GM19193 (cell line): ENCODE results near the gene MMP1.

Source experiments
- POLR2A ChIP-seq: IDR thresholded peaks from 4 replicates; pipeline ENCODE4 v1.6.1; 2011; ENCODE audit not compliant: insufficient read depth, insufficient read length; ENCODE audit errors: extremely low read depth

MMP1 gene

GRCh38 chr11:102798012-102798746 lies at the start of gene MMP1:
MMP1 (minus strand) TSS chr11:102798160; CDS start chr11:102798092, 68 bp downstream.
- no peak for TF ChIP-seq POLR2A

DNA sequence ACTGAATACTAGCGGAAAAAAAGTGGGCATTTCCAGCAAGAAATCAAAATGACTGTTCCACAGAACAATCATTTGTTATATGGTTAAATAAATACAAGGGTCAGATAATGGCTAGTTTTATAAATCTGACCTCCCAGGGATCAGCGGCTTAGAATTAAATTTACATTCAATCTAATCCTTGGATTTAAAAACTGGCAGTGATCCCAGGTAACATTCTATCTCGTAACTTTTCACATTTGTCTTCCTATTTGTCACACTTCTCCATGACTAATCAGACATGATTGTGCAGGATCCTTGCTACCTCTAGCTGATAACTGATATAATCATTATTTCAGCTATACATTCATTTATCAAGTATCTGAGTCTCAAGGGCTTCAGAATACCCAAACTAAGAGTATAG lies 48.3 kb upstream of the MMP1 start:
- TF ChIP-seq POLR2A: no peak

- no peak for TF ChIP-seq POLR2A
These were observed 45.5 kb upstream of the MMP1 start, which contains the start of gene MMP3 for GRCh38 chr11:102843489-102843888. MMP3 (minus strand) TSS chr11:102843609; CDS start chr11:102843546, 63 bp downstream.

DNA sequence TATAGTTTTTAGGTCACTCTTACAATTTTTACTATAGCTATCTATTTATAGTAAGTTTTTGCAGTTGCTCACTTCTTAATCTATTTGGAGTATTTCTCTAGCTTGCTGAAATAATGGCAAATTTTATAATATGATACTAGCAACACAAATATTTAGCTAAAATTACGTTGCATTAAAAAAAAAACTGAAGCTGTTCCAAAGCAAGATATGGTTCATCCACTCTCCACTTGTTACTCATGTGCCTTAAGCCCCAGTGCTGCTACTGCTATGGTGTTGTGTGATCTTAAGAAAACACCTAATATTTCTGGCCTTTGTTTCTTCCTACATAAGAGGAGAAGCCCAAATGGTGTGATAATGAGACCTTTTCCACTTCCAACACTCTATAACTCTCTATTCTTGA lies 45.0 kb upstream of the MMP1 start:
- TF ChIP-seq POLR2A: no peak

DNA sequence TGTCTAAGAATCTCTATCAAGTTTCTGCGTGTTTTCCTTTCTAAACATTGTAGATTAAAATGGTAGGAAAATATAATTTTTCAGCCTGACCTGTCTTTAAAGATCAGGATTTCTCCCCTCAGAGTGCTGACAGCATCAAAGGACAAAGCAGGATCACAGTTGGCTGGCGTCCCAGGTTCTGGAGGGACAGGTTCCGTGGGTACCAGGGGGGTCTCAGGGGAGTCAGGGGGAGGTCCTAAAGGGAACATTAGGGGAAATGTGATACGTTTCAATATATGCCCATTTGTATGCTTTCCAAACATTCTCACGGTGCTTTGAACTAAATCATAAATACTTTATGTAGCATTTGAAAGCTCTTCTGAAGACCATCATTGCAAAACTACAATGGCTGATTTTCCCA lies 42.1 kb upstream of the MMP1 start:
- no peak for TF ChIP-seq POLR2A

DNA sequence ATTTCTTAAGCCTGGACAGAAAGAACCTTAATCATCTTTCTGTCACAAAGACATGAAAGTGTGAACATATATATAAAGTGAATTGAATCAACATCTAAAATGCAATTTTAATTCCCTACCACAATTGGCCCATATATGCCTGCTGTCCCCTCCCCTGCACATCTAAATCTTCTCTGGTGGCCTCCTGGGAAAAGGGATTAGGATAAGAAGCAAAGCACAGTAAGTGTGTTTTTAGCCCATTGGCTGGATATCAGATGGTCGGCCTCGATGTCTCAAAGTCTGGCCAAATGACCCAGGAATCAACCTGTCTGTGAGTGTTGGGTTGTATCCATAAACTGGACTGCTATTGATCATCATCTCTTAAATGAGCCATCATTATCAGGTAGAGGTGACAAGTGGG lies 39.7 kb upstream of the MMP1 start:
- TF ChIP-seq POLR2A: no peak

DNA sequence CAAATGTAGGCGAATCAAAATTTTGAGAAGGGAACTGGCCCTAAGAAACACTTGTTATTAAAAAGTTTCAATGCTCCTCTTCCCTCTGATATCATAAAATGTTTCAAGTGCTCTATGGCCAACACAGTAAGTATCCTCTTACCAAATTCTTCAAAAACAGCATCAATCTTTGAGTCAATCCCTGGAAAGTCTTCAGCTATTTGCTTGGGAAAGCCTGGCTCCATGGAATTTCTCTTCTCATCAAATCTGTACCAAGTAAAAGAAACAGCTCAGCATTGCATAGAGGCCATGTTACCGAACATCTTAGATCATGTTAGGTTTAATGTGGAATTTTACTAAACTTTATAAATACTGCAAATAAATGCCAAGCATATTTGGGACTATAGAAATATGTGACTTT lies 39.2 kb upstream of the MMP1 start:
- TF ChIP-seq POLR2A: no peak

- no peak for TF ChIP-seq POLR2A
These were observed 38.4 kb upstream of the MMP1 start for GRCh38 chr11:102836290-102836875.

DNA sequence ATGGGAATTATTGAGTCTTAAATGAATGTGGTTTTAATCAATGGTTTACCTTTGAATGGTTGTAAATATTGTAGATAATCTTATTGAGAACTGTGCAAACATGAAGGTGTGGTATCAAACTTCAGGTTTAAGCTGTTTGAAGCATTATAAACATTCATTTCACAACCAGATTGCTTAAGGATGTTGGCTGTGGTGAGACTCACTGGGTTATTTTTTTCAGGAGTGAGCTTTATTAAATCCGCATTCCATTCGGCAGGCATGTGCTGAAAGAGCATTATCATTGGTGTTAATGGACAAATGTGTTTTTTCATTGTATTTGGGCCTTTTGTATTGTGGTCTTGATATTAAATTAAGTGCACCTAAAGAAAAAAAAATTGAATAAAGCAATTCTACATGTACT lies 35.8 kb upstream of the MMP1 start:
- no peak for TF ChIP-seq POLR2A

DNA sequence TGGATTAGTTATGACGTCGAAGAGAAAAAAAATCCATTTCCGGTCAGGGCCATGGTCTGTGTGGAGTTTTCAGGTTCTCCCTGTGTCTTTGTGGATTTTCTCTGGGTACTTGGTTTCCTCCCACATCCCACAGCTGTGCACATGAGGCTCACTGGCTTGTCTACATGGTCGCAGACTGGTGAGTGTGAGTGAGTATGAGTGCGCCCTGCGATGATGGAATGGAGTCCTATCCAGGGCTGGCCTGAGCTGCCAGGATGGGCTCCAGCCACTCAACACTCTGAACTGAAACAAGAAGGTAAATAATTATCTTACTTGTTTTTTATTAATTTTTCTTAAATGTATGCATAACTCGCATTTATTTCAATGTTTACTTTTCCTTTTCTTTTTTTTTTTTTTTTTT lies 34.7 kb upstream of the MMP1 start:
- TF ChIP-seq POLR2A: no peak

- no peak for TF ChIP-seq POLR2A
These were observed 33.8 kb upstream of the MMP1 start for GRCh38 chr11:102831489-102832440.

- no peak for TF ChIP-seq POLR2A
These were observed 33.1 kb upstream of the MMP1 start for GRCh38 chr11:102831128-102831488.

- TF ChIP-seq POLR2A: no peak
These were observed 32.2 kb upstream of the MMP1 start for GRCh38 chr11:102830001-102830727.

DNA sequence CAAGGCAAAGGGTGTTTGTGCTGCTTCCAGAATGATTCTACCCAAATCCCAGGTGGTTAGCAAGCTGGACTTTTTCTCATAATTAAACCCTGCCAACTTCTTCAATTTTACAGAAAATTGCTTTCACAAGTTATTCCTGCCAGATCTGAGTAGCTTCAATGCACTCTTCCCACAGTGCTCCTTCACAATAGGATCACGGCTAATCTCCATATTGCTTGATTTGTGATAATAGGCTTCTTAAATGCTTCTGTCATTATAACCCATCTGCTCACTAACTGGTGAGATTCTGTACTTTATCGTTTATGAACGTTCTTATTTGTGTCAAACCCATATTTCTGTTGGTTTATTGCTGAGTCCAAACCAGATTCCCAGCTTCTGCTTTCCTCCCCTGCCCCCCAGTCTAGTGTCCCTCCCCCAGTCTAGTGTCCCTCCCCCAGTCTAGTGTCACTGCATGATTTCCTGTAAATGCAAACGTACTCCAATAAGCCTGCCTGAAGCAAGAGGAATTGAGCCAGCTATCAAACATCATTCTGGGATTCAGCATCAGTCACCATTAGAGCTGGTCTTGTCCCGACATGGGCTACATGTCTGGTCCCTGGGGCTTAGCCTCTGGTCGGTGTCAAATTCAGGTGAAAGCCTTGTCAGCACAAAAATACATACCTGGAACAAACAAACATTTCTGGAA lies 31.5 kb upstream of the MMP1 start:
- TF ChIP-seq POLR2A: no peak
